Fibroblast of villous mesenchyme (primary cell): ENCODE measurements around the gene PIP4K2B. TPM values are rescaled to one million over a fixed set of nuclear protein-coding genes. Genes with fewer than 3 reads are reported as not detected.

Experiments
- DNase-seq: peaks from one replicate; pipeline ENCODE4 v3.0.0-alpha.2; 2010; ENCODE audit warnings: low read depth
- H3K4me3 ChIP-seq: 2 replicates; pipeline ENCODE4 v1.5.1; 2011; ENCODE audit warnings: low read depth, mild to moderate bottlenecking, low read length
- total RNA-seq: library from RNA; depleted of rRNA; stranded (reverse); fragments of >200 nt; gene quantifications from 2 replicates; pipeline ENCODE4 v1.2.3, GENCODE V29; 2012
- TF ChIP-seq, protein P1 (sequence below): IDR thresholded peaks from 2 replicates; pipeline ENCODE4 v1.5.1; 2012; ENCODE audit warnings: low read depth, mild to moderate bottlenecking, low read length; ENCODE audit not compliant: insufficient read depth

The PIP4K2B gene
- total RNA-seq, 1 donor: 68.7 TPM

DNA sequence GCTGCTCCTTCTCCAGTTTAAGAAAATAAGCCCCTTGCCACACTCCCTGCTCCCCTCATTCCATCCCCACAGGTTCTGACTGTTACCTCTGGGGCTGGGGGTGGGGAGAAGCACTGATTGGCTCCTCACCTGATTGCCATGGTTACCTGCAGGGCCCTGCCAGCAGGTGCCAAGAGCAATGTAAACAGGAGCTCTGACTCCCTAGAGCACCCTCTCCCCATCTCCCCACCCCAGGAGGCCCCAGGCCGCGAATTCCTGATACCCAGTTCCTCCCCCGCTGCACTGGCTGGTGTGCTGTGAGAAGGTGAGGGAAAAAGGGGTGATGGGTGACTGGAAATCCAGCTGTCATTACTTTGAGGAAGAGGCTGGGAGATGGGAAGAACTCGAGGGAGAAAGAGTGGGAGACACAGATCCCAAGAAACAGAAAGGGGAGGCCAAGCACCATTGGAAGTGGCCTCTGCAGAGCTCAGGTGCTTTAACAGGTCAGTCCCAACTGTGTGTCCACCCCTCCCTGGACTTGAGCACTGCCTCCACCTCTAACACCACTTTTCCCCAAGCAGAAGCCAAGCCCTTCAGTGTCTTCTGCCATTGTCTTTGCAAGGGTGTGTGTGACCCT lies 55.7 kb downstream of the PIP4K2B start:
- no peak for DNase-seq
- no peak overlapping the region for H3K4me3 ChIP-seq
- TF ChIP-seq, protein P1, sequence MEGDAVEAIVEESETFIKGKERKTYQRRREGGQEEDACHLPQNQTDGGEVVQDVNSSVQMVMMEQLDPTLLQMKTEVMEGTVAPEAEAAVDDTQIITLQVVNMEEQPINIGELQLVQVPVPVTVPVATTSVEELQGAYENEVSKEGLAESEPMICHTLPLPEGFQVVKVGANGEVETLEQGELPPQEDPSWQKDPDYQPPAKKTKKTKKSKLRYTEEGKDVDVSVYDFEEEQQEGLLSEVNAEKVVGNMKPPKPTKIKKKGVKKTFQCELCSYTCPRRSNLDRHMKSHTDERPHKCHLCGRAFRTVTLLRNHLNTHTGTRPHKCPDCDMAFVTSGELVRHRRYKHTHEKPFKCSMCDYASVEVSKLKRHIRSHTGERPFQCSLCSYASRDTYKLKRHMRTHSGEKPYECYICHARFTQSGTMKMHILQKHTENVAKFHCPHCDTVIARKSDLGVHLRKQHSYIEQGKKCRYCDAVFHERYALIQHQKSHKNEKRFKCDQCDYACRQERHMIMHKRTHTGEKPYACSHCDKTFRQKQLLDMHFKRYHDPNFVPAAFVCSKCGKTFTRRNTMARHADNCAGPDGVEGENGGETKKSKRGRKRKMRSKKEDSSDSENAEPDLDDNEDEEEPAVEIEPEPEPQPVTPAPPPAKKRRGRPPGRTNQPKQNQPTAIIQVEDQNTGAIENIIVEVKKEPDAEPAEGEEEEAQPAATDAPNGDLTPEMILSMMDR: no peak

DNA sequence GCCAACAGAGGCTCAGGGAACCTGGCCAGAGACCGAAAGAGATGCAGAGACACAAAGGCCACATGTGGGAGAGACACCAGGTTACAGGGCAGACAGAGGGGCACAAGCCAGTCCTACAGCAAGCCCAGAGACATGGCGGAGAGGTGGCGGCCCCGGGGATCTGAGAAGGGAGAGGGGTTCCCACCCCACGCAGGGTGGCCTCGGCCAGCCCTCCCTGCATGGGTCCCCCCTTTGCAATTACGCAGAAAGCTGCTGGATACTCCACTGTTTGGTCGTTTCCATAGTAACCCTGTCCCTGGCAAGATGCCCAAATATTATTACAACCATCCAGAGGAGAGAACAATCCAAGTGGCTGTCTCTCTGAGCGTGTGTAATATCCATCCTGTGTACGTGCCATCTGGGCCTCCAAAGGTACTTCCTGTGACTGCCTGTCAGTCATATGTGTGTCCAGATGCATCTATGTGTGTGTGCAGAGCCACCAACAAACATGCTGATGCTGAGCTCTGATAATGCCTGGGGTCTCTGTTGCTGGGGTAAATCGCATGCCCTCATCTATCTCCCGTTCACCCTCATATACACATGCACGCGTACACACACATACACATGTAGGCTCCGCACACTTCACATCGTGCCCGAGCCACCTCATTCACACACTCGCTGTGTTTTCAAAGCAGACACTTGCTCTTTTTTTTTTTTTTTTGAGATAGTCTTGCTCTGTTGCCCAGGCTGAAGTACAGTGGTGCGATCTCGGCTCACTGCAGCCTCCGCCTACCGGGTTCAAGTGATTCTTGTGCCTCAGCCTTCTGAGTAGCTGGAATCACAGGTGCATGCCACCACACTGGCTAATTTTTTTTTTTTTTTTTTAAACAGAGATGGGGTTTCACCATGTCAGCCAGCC lies 56.7 kb downstream of the PIP4K2B start:
- TF ChIP-seq, protein P1: no peak
- DNase-seq: peak; percentile 71
- no peak overlapping the region for H3K4me3 ChIP-seq

DNA sequence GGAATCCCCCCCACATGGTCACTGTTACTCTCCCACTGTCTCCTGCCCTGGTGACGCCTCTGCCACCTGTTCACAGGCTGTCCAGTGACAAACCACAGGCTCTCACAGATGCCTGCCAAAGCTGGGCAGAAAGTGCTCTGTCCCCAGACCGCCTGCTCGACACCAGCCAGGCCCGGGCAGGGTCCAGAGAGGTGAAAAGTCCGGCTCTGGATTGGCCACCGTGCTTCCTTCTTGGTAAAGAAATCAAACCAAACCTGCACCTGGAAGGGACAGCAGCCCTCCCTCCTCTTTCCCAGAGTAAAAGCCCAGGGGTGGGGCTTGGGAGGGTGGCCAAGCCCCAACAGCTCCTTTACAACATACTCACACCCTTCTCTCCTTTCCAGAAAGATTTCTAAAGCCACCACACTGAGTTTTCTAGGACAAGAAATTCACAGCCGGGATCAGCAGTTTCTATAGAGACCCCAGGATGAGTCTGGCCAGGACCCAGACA lies 57.4 kb downstream of the PIP4K2B start:
- H3K4me3 ChIP-seq: no peak overlapping the region
- DNase-seq: no peak
- TF ChIP-seq, protein P1: no peak

DNA sequence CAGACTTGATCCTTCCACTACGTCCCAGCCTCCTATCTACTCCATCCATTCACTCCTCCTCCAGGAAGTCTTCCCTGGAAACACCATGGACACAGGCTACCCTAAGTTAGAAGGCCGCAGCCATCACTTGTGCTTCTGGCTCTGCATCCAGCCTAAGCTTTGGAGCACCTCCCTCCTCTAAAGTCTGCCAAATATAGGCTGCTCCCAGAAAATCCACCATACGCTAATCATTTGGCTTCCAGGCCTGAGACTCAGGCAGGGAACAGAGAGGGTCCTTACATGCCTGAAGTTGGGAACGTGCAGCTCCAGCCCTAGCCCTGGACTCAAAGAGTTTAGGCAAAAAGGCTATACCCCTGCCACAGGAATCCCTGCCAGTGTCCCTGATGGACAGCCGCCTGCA lies 57.9 kb downstream of the PIP4K2B start:
- TF ChIP-seq, protein P1: no peak
- no peak overlapping the region for H3K4me3 ChIP-seq
- no peak for DNase-seq

DNA sequence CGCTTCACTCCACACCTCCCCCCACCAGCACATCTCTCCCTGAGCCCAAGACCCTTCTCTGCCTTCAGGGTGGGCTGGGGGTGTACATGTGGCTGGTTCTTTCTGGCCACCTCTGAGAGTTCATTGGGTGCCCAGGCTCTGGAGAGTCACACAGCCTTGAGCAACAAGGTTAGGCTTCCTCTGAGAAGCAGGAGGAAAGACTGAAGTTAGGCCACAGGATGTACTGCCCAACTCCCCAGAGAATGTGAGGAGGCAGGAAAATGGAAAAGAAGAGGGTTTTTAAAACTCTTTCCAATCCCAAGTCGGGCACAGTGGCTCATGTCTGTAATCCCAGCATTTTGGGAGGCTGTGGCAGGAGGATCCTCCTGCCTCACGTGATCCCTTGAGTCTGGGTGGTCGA lies 58.5 kb downstream of the PIP4K2B start:
- DNase-seq: no peak
- H3K4me3 ChIP-seq: no peak overlapping the region
- TF ChIP-seq, protein P1: no peak

DNA sequence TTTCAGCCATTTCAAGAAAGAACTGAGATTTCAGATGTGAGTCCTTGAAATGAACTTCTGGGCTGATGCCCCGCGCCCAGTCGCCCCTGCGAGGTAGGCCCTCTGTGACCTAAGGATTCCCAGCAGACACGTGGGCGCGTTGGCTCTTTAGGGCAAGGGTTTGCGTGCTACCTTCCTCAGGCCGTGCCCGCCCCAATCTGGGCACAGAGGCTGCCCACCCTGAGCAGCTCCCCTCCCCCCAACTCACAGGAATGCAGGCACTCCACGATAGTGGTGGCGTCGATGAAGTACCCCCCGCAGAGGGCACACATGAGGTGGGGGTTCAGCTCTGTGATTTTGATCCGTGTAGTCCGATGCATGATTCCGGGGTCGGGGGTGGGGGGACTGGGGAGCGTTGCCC lies 59.3 kb downstream of the PIP4K2B start:
- H3K4me3 ChIP-seq: no peak overlapping the region
- DNase-seq: no peak
- TF ChIP-seq, protein P1: no peak
